Ovary (tissue), 9 donors: ENCODE data around the gene KAT6B. TPM values are rescaled to one million over a fixed set of nuclear protein-coding genes. Genes with fewer than 3 reads are reported as not detected.
"Not testable (repeated sequence)": the region's sequence is repeated elsewhere in the genome, so short reads cannot be mapped to it uniquely, and the experiment has no call there.

Experiments used
- DNase-seq, 5 donors: peaks; one replicate each; pipeline ENCODE4 v3.0.0-alpha.2; 2019 to 2020
- H3K27ac ChIP-seq, 2 donors: fragments of 200-600 bp; one replicate each; pipeline versions ENCODE4 v1.5.1 to v1.8.0; 2019 to 2022
- H3K27me3 ChIP-seq: fragments of 200-600 bp; one replicate; pipeline ENCODE4 v1.8.0; 2022
- H3K36me3 ChIP-seq: fragments of 200-600 bp; sonication (generic); one replicate; pipeline ENCODE4 v1.5.1; 2019
- H3K4me1 ChIP-seq: one replicate; pipeline ENCODE4 v1.8.1; 2013; ENCODE audit warnings: mild to moderate bottlenecking, moderate library complexity; ENCODE audit not compliant: insufficient read depth
- H3K4me3 ChIP-seq: fragments of 200-600 bp; sonication (generic); one replicate; pipeline ENCODE4 v1.5.1; 2017
- H3K9me3 ChIP-seq, 2 donors: fragments of 200-600 bp in 1 of 2; sonication (generic) in 1 of 2; one replicate each; pipeline versions ENCODE4 v1.5.1 to v1.8.1; 2013 to 2019; ENCODE audit warnings: mild to moderate bottlenecking in 1 of 2, moderate library complexity in 1 of 2
- EP300 ChIP-seq: sonication (generic); formaldehyde crosslinking; IDR thresholded peaks from one replicate; pipeline ENCODE4 v1.6.1; 2017; ENCODE audit warnings: antibody characterized with exemption
- POLR2A ChIP-seq: fragments of 450-650 bp; IDR thresholded peaks from one replicate; pipeline ENCODE4 v1.6.1; 2017; ENCODE audit warnings: antibody characterized with exemption, mild to moderate bottlenecking, moderate library complexity
- WGBS, 3 donors: extraction: QIAGEN DNeasy Blood & Tissue Kit in 1 of 3; methylation state at CpG; one replicate each; pipeline versions ENCODE4 v1.1.5 to v1.1.7; 2013 to 2017; 5-methylcytosine and 5-hydroxymethylcytosine counted together
- intact Hi-C, 4 donors: fragments of 100-400 bp; cut with DNase I; formaldehyde crosslinking; loops; one replicate each; pipeline versions ENCODE4 v1.11.0 to v1.15.1; 2022 to 2023
- polyA plus RNA-seq, 2 donors: library from polyadenylated mRNA; stranded (reverse); fragments of 200-250 nt in 1 of 2; fragments of 350-450 nt in 1 of 2; fragmentation: Illumina TruSeq in 1 of 2; extraction: RNeasy Lipid Tissue Mini Kit (QIAGEN cat#74804) in 1 of 2; gene quantifications; one replicate each; pipeline ENCODE4 v1.2.3, GENCODE V29; 2013 to 2014
- total RNA-seq, 7 donors: library from RNA; depleted of rRNA in 2 of 7; stranded (reverse); fragments of >200 nt in 2 of 7; fragmentation: NEBNext Ultra II Directional in 3 of 7; extraction: Animal tissue kit (Norgen Biotek cat#: 25700) in 3 of 7; gene quantifications; one replicate each; pipeline versions ENCODE4 v1.1.0 to v1.2.4, GENCODE V29; 2016 to 2023
- TF ChIP-seq, protein P1 (sequence below), 3 donors: fragments of 450-650 bp in 2 of 3; fragments of 200-600 bp in 1 of 3; IDR thresholded peaks; one replicate each; pipeline versions ENCODE4 v1.5.1 to v1.8.0; 2016 to 2022; ENCODE audit warnings: antibody characterized with exemption in 3 of 3, mild to moderate bottlenecking in 1 of 3
- donor health status: DM: no; HTN: no; CAD: no; lungs with moderate emphysema.
- donor health status: DM: no; HTN: no; CAD: no.
- donor health status: Bipolar disorder and iron deficiency.
- donor health status: DM: yes; HTN: yes; CAD: no.
- donor health status: DM: no; HTN: no; CAD: no.
- donor health status: DM: yes; HTN: yes; CAD: no.

Gene KAT6B
- total and polyA plus RNA-seq, 9 donors: 14.9 to 61.6 (median 49.2) TPM

GRCh38 chr10:74786126-74786525 lies 40.3 kb upstream of the KAT6B start:
- WGBS, 3 donors: 84 to 93% (median 86%) methylated on average over 4 of the region's 4 CpGs
- DNase-seq: no peak
- intact Hi-C loops: no loop called here
- no peaks in the 10 kb centered on the region for H3K27me3 ChIP-seq
- H3K4me3 ChIP-seq: no peak overlapping the region
- H3K9me3 ChIP-seq: no peaks in the 10 kb centered on the region
- no peaks in the 10 kb centered on the region for H3K36me3 ChIP-seq
- H3K27ac ChIP-seq: no peak overlapping the region
- TF ChIP-seq, protein P1, sequence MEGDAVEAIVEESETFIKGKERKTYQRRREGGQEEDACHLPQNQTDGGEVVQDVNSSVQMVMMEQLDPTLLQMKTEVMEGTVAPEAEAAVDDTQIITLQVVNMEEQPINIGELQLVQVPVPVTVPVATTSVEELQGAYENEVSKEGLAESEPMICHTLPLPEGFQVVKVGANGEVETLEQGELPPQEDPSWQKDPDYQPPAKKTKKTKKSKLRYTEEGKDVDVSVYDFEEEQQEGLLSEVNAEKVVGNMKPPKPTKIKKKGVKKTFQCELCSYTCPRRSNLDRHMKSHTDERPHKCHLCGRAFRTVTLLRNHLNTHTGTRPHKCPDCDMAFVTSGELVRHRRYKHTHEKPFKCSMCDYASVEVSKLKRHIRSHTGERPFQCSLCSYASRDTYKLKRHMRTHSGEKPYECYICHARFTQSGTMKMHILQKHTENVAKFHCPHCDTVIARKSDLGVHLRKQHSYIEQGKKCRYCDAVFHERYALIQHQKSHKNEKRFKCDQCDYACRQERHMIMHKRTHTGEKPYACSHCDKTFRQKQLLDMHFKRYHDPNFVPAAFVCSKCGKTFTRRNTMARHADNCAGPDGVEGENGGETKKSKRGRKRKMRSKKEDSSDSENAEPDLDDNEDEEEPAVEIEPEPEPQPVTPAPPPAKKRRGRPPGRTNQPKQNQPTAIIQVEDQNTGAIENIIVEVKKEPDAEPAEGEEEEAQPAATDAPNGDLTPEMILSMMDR (IDR thresholded peaks at IDR 0.05): no peak
- TF ChIP-seq EP300: no peak
- TF ChIP-seq POLR2A: no peak
- no peaks in the 10 kb centered on the region for H3K4me1 ChIP-seq

DNA sequence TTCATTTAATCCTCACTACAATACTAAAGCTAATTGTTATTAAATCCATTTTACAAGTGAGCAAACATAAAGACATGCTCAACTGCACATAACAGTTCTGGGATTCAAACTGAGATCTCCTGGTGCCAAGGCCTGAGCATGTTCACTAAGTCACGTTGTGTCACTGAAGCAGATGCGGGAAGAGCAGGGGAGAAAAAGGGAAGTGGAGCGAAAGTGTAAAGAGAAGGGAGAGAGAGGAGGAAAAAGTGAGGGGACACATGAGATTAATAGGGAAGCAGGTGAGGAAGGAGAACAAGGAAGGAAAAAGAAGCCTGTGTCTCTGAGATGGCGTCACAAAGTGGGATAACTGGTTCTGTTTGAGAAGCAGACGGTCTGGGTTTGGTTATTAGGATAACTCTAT lies 38.9 kb upstream of the KAT6B start:
- Histone ChIP-seq H3K4me1 (no peaks in the 10 kb centered on the region), H3K4me3 (no peak overlapping the region), H3K27ac (no peak overlapping the region), H3K36me3 (no peaks in the 10 kb centered on the region), H3K27me3 (no peaks in the 10 kb centered on the region), H3K9me3 (no peaks in the 10 kb centered on the region)
- intact Hi-C loops: no loop called here
- no peak for TF ChIP-seq POLR2A
- no peak for TF ChIP-seq EP300
- TF ChIP-seq, protein P1 (IDR thresholded peaks at IDR 0.05): no peak
- no peak for DNase-seq
- 90 to 96% (median 95%) methylated on average over 5 of the region's 5 CpGs for WGBS, 3 donors

- H3K4me1 ChIP-seq, H3K9me3 ChIP-seq, DNase-seq, H3K27ac ChIP-seq, intact Hi-C loops, H3K36me3 ChIP-seq, H3K4me3 ChIP-seq, H3K27me3 ChIP-seq: not testable (repeated sequence)
- WGBS, 3 donors: 92 to 97% (median 93%) methylated on average over 5 of the region's 5 CpGs
Measured at GRCh38 chr10:74791979-74792378, 34.4 kb upstream of the KAT6B start.

DNA sequence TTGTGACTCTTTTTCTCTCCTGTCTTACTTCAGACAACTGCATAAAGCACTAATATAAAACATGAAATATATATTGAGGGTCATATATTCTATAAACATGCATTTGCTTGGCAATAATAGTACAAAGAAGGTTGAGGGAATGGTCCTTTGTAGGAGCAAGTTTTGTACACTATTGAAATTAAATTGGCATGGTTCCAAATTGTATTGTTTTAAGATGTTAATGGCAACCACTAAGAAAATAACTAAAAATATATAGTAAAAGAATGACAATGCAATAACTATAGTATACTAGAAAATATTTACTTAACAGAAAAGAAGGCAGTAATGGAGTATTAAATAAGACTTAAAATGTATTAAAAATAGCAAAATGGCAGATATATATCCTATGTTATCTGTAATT lies 33.7 kb upstream of the KAT6B start:
- TF ChIP-seq, protein P1 (IDR thresholded peaks at IDR 0.05): no peak
- no peak for TF ChIP-seq EP300
- no peak for TF ChIP-seq POLR2A
- no peaks in the 10 kb centered on the region for H3K9me3 ChIP-seq
- no peak for DNase-seq
- no peaks in the 10 kb centered on the region for H3K27me3 ChIP-seq
- intact Hi-C loops: no loop called here
- H3K4me3 ChIP-seq: no peak overlapping the region
- no peak overlapping the region for H3K27ac ChIP-seq
- H3K4me1 ChIP-seq: no peaks in the 10 kb centered on the region
- no peaks in the 10 kb centered on the region for H3K36me3 ChIP-seq

GRCh38 chr10:74793240-74793639 lies 33.2 kb upstream of the KAT6B start:
- H3K27ac ChIP-seq, H3K4me1 ChIP-seq, DNase-seq, H3K27me3 ChIP-seq, intact Hi-C loops, H3K36me3 ChIP-seq, H3K4me3 ChIP-seq, H3K9me3 ChIP-seq: not testable (repeated sequence)
- 91 to 98% (median 92%) methylated on average over 1 of the region's 1 CpG for WGBS, 3 donors

DNA sequence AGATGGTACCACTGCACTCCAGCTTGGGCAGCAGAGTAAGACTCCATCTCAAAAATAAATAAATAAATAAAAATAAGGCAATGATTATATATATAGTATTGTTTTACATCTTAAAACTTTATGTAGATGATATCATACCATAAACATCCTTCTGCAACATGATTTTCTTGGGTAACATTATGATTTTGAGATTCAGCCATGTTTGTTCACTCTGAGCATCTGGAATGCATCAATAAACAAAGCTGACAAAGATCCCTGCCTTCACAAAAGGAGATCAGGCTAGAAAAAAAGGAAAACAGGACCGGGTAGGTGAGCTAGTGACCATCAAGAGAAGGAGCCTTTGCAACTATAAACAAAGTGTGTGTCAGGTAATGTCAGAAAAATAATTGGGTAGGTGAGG lies 31.9 kb upstream of the KAT6B start:
- H3K27ac ChIP-seq: no peak overlapping the region
- no peaks in the 10 kb centered on the region for H3K27me3 ChIP-seq
- no peaks in the 10 kb centered on the region for H3K9me3 ChIP-seq
- DNase-seq: no peak
- TF ChIP-seq EP300 (no peak), POLR2A (no peak)
- TF ChIP-seq, protein P1 (IDR thresholded peaks at IDR 0.05): no peak
- WGBS, 3 donors: 54 to 57% (median 56%) methylated on average over 1 of the region's 1 CpG
- intact Hi-C loops: no loop called here
- no peak overlapping the region for H3K4me3 ChIP-seq
- H3K36me3 ChIP-seq: no peaks in the 10 kb centered on the region
- H3K4me1 ChIP-seq: no peaks in the 10 kb centered on the region
